C4-2B (cell line): ENCODE measurements around the gene UBA52.
"Not testable (repeated sequence)": the region's sequence is repeated elsewhere in the genome, so short reads cannot be mapped to it uniquely, and the experiment has no call there.

ENCODE experiments used
- H3K27ac ChIP-seq: fragments of 450-650 bp; 2 replicates; pipeline ENCODE4 v1.5.1; 2017
- CTCF ChIP-seq: fragments of 450-650 bp; conservative IDR thresholded peaks from 2 replicates; pipeline ENCODE4 v1.5.1; 2017; ENCODE audit warnings: mild to moderate bottlenecking
- ZFX ChIP-seq: fragments of 450-650 bp; IDR thresholded peaks from 2 replicates; pipeline ENCODE4 v1.6.1; 2017

UBA52 gene

DNA sequence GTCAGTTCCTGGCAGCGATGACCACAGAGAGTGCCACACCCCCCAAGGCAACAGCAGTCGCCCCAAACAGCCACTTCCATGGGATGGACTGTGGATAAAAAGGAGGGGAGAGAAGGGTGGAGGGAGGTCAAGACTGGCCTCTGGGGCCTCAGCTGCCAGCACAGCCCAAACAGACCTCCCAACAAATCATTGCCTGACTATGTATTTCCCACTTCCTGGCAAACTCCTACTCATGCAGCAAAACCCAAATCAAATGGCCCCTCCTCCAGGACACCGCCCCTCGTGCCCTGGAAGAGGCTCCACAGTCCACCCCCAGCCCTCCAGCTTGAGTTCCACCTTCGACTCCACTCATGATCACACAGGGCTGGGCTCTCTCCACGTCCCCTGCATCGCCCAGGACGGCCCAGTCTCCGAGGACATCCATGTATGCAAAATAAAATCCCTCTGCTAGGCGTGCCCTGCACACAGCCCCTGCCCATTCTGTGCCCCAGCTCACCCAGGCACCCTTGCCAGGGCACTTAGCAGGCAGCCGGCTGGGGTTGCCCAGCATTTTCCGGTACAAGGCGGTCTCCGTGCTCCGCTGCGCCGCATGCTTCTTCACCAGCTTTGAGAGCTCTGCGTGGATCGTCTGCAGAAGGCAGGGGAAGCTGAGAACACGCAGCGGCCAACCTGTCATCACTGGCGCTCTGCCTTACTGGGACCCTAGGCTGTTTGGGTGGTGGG is 39.3 kb upstream of the UBA52 start:
- no peak overlapping the region for H3K27ac ChIP-seq

GRCh38 chr19:18533058-18533457 is 38.6 kb upstream of the UBA52 start:
- no peak overlapping the region for H3K27ac ChIP-seq
- no peak for TF ChIP-seq CTCF

More for the DNA sequence above, 39.3 kb upstream of the UBA52 start:
- TF ChIP-seq ZFX (no peak), CTCF (no peak)

DNA sequence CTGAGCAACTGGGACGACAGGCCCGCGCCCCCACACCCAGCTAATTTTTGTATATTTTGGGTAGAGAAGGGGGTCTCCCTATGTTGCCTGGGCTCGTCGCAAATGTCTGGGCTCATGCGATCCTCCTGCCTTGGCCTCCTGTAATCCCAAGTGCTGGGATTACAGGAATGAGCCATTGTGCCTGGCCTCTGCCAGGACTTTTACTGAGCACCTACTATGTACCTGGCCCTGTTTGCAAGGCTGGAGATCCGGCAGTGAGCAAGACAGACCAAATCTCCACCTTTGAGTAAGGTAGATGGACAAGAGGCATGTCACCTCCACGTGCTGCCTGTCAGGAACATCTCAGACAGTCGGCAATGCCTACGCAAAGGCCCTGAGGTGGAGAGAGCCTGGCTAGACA is 35.2 kb upstream of the UBA52 start:
- H3K27ac ChIP-seq, result no peak overlapping the region
- TF ChIP-seq ZFX, result no peak
- TF ChIP-seq CTCF, result no peak

DNA sequence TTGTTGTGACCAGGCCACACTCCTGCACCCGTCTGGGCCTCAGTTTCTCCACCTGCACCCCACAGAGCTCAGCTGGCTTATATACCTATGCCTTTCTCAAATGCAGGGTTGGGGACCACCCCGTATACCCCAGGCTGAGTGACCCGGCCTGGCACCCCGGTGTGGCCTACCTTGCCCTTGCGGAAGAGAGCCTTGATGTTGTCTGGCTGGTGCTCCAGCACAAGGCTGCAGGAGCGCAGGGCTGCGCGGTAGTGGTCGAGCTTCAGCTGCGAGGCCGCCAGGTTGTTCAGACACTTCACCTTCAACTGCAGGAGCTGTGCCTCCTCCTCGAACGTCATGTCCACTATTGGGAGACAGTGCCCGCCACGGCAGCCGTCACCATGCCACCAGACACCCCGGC is 34.2 kb upstream of the UBA52 start:
- no peak for TF ChIP-seq ZFX
- no peak for TF ChIP-seq CTCF
- no peak overlapping the region for H3K27ac ChIP-seq

- no peak overlapping the region for H3K27ac ChIP-seq
- TF ChIP-seq ZFX (no peak), CTCF (no peak)
Measured at GRCh38 chr19:18538115-18538514, 33.5 kb upstream of the UBA52 start.

DNA sequence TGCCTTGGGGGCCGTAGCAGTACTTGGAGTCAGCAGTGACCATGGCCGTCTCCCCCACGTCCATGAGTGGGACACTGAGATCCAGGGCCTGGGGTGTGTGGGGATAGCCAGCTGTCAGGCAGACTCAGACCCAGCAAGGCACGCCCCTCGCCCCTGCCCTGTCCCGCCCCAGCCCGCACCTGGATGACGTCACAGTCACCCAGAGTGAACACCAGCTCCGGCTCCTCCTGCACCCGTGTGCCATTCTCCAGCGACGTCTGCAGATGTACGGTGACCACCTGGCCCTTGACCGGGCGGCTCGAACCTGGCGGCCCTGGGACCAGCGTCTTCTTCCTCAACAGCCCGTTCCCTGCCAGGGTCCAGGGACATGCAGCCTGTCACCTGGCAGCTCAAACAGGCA is 32.3 kb upstream of the UBA52 start:
- H3K27ac ChIP-seq, result no peak overlapping the region
- TF ChIP-seq ZFX (no peak), CTCF (no peak)

GRCh38 chr19:18540200-18540599 is 31.5 kb upstream of the UBA52 start:
- H3K27ac ChIP-seq, result not testable (repeated sequence)

DNA sequence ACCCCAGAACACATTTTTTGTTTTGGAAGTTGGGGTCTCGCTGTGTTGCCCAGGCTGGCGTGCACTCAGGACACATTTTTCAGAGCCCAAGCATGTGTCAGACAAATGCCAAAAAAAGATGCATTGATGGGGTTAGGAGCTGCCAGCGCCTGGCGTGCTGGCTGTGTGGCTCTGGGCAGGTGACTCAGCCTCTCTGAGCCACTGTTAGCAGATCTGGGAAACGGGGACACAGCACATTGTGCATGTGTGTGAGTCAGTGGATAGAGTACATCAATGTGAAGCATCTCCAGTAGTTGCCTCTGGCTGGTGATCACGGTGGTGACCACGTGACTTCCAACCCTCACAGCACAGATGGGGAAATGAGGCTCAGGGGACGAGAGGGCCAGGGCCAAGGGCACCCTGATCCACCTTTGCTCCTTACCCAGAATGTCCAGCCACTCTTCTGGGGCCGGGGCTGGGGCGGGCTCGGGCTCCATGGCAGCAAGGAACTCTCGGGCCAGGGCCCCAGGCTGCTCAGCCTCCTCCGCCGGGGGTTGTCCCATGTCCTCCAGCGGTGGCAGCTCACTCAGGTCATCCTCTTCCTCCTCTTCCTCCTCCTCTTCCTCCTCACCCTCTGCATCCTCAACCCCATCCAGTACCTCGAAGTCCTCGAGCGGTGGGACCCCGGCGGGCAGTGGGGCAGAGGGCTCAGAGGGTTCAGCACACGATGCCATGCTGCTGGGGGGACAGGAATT is 30.2 kb upstream of the UBA52 start:
- TF ChIP-seq CTCF (no peak), ZFX (no peak)
- peak overlapping the region; percentile 78; the same call in 1 of the 2 replicates for H3K27ac ChIP-seq
